Activated naive CD4-positive, alpha-beta T cell treated with anti-CD3 and anti-CD28 coated beads, Interleukin-2, amount 50 U/mL, for 24 hours (primary cell): Measurements from ENCODE around the gene ADGRD1.

Experiments
- H3K27ac Mint-ChIP-seq: one replicate; pipeline ENCODE4 v1.8.0; 2021; ENCODE audit warnings: mild to moderate bottlenecking, mixed read lengths
- H3K27me3 Mint-ChIP-seq: one replicate; pipeline ENCODE4 v1.8.0; 2021; ENCODE audit warnings: mixed read lengths
- H3K36me3 Mint-ChIP-seq: one replicate; pipeline ENCODE4 v1.8.0; 2021; ENCODE audit warnings: mixed read lengths
- H3K4me1 Mint-ChIP-seq: one replicate; pipeline ENCODE4 v1.8.0; 2021; ENCODE audit warnings: mixed read lengths
- H3K4me3 Mint-ChIP-seq: one replicate; pipeline ENCODE4 v1.8.0; 2021; ENCODE audit warnings: mild to moderate bottlenecking, mixed read lengths
- H3K9me3 Mint-ChIP-seq: one replicate; pipeline ENCODE4 v1.8.0; 2021; ENCODE audit warnings: mixed read lengths

Gene ADGRD1

DNA sequence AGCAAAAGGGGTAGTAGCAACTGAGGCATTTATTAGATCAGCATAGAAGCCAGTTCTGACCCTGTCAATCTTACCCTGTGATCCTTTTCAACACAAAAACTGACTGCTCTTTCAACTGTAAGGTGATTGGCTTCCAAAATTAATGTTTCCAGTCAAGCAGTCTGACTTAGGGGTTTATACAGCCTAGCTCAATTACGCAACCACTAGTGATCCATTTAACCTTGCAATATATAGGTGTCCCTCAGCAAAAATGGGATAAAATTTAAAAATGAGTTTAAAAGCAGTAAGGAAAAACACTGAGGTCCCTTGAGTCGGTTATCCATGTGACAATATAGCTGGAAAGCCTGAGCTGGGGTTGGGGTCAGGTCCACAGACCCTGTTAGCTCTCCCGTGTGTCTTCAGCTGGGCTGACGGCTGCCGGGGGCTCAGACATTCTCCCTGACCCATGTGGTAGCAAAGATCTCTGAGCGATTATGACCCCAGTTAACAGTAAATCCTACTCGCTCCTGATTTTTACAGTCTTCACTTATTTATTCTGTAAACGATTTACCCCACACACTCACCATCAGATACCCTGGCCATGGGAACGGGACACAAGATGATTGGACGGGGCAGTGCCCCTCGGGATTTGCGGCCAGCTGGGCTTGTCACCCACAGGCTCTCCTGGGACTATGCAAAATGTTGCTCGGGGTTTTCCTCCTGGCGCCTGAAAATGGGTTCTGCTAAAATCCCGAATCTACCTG is 16.6 kb downstream of the ADGRD1 start:
- H3K36me3 Mint-ChIP-seq = no peaks in the 10 kb centered on the region
- no peak overlapping the region for H3K4me3 Mint-ChIP-seq
- H3K27me3 Mint-ChIP-seq = peaks cover 2% of the 10 kb centered on the region
- H3K4me1 Mint-ChIP-seq = no peaks in the 10 kb centered on the region
- H3K27ac Mint-ChIP-seq = no peak overlapping the region
- no peaks in the 10 kb centered on the region for H3K9me3 Mint-ChIP-seq

DNA sequence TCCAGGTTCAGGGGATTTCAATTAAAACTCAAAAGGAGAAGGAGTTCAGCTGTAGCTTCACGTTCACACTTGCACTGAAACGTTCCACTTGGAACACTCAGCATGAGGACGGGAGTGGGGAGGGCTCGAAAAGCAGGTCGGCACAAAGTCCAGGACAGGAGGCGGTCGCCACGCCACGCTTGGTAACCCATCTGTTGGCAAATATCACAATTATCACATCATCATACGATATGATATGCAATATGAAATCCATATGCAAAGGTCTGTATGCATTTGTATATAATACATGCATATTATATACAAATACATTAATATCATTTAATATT is 17.2 kb downstream of the ADGRD1 start:
- no peaks in the 10 kb centered on the region for H3K9me3 Mint-ChIP-seq
- H3K36me3 Mint-ChIP-seq = no peaks in the 10 kb centered on the region
- H3K27ac Mint-ChIP-seq = no peak overlapping the region
- H3K4me1 Mint-ChIP-seq = no peaks in the 10 kb centered on the region
- H3K27me3 Mint-ChIP-seq = peaks cover 2% of the 10 kb centered on the region
- no peak overlapping the region for H3K4me3 Mint-ChIP-seq

DNA sequence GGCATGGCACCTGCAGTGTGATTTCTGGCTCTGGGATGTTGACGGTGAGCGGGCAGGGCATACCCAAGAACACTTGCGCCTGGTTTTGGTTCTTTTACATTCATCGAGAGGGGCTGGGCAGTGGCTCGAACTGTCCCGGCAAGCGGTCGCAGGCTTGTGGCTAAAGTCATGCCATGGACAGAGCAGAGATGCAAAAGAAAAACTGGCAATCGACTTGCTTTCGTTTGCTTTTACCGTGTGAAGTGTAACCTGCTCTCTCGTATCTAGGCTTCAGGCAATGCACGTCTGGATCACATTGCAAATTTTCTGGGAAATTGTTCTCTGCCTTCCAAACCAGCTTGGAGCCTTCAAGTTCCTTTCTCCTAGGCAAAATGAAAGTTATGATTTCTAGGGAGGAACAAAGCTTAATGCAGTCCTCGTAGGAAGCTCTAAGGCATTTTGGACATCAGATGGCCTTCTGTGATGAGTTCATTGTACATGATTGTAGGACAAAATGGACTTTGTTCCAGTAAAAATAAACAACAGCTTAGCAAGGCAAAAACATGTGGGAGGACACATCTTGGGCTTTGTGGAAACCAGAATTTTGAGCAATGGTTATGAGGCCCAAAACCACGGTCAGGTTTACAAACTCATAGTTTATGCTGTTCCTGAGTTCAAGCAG is 18.3 kb downstream of the ADGRD1 start:
- H3K9me3 Mint-ChIP-seq = no peaks in the 10 kb centered on the region
- H3K36me3 Mint-ChIP-seq = no peaks in the 10 kb centered on the region
- H3K27me3 Mint-ChIP-seq = peaks cover 2% of the 10 kb centered on the region
- no peak overlapping the region for H3K27ac Mint-ChIP-seq
- H3K4me1 Mint-ChIP-seq = no peaks in the 10 kb centered on the region
- H3K4me3 Mint-ChIP-seq = no peak overlapping the region

DNA sequence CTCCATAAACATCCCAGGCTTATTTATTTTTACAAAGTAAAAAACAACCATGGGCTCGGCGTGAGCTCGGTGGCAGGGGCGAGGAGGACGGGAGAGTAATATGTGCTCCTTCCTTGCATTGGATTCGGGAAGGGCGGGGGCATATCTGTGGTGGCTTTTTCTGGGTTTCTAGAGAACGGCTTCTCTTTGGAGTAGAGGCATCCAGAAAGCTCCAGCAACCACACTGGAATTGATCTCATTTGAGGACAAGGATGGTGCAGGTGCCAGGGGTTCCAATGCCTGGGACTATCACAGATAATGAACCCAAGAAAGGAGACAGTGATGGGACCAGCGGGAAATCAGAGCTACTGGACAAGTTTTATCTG is 18.9 kb downstream of the ADGRD1 start:
- Mint-ChIP-seq H3K9me3 (no peaks in the 10 kb centered on the region), H3K36me3 (no peaks in the 10 kb centered on the region), H3K27ac (no peak overlapping the region), H3K27me3 (peaks cover 2% of the 10 kb centered on the region), H3K4me3 (no peak overlapping the region), H3K4me1 (no peaks in the 10 kb centered on the region)

DNA sequence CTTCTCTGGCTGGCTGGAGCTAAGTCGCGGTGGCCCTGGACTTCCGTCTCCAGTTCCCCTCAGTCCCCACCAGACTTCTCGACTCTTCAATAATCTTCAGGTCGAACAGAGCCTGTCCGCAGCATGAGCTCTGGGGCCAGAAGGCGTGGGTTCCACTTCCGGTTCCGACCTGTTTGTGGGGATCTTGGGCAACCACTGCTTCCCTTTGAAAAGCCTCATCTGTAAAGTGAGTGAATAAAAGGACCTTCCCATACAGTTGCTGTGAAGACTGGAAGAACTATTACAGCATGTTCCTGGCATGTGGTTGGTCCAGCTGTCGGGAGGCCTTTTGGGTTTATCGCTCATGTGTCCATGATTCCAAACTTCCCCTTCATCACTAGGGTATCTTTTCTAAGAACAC is 19.4 kb downstream of the ADGRD1 start:
- H3K9me3 Mint-ChIP-seq = no peaks in the 10 kb centered on the region
- H3K4me3 Mint-ChIP-seq = no peak overlapping the region
- H3K36me3 Mint-ChIP-seq = no peaks in the 10 kb centered on the region
- no peak overlapping the region for H3K27ac Mint-ChIP-seq
- no peaks in the 10 kb centered on the region for H3K4me1 Mint-ChIP-seq
- H3K27me3 Mint-ChIP-seq = peaks cover 2% of the 10 kb centered on the region

DNA sequence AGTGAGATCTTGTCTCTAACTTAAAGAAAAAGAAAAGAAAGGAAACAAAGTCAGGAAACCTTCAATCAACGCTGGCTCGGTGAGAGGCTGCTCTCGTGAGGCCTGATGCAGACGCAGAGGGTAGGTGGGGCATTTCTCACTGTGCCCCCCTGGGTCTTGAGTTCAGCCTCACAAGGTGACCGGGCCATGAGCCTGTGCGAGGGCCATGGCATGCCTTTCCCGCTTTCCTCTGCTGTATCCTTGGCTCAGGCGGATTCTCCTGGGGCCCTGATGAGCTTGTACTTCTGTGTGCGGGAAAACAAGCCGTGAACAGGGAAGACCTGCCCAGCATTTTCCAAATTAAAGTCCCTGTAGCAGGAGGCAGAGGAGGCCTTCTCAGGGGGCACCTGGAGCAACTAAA is 20.2 kb downstream of the ADGRD1 start:
- Mint-ChIP-seq H3K36me3 (no peaks in the 10 kb centered on the region), H3K9me3 (no peaks in the 10 kb centered on the region), H3K27ac (no peak overlapping the region), H3K4me1 (no peaks in the 10 kb centered on the region), H3K27me3 (peaks cover 1% of the 10 kb centered on the region), H3K4me3 (no peak overlapping the region)

DNA sequence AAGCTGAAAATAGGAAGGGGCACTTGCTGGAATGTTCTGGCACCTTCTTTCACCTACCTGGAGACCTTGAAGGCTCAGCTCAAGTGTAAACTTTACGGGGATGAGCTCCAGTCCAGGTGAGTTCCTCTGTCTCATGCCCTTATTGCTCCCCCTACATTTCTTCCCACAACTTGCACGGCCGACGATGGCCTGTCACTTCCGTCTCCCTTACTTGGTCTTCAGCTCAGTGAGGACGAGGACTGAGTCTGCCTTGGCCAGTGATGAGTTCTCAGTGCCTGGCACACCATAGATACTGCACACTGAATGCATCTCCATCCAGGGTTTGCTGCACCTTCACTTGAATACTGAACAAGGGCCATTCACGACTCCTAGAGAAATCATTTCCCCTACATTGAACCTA is 21.4 kb downstream of the ADGRD1 start:
- H3K9me3 Mint-ChIP-seq = no peaks in the 10 kb centered on the region
- H3K27ac Mint-ChIP-seq = peak overlapping the region; percentile 1
- no peak overlapping the region for H3K4me3 Mint-ChIP-seq
- H3K36me3 Mint-ChIP-seq = no peaks in the 10 kb centered on the region
- no peaks in the 10 kb centered on the region for H3K4me1 Mint-ChIP-seq
- no peaks in the 10 kb centered on the region for H3K27me3 Mint-ChIP-seq

DNA sequence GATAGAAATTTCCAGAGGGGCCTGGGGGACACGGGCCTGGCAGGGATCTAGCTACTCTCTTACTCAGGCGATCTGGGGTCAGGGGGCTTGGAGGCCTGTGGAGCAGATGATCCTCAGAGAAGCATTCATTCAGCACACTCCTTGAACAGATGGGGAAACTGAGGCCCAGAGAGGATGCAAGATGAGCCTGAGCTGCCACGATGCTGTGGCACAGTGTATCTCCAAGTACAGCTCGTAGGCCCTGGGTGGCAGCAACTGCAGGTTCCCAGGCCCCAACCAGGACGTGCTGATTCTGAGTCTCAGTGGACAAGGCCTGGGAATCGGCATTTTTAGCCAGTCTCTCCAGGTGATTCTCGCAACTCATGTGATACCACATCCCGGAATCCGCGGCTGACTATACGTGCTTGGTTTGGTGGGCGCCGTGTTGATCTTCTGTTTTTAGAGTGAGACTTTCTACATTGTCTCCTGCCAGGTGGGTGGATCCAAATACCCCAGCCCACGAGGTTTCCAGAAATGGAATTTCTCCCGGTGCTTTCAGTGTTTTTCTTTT is 22.5 kb downstream of the ADGRD1 start:
- no peaks in the 10 kb centered on the region for H3K4me1 Mint-ChIP-seq
- H3K27ac Mint-ChIP-seq = no peak overlapping the region
- no peaks in the 10 kb centered on the region for H3K36me3 Mint-ChIP-seq
- H3K27me3 Mint-ChIP-seq = no peaks in the 10 kb centered on the region
- no peak overlapping the region for H3K4me3 Mint-ChIP-seq
- H3K9me3 Mint-ChIP-seq = no peaks in the 10 kb centered on the region

- H3K9me3 Mint-ChIP-seq = no peaks in the 10 kb centered on the region
- H3K4me3 Mint-ChIP-seq = no peak overlapping the region
- H3K27me3 Mint-ChIP-seq = peaks cover under 1% of the 10 kb centered on the region
- no peaks in the 10 kb centered on the region for H3K4me1 Mint-ChIP-seq
- no peaks in the 10 kb centered on the region for H3K36me3 Mint-ChIP-seq
- no peak overlapping the region for H3K27ac Mint-ChIP-seq
These were observed 23.5 kb downstream of the ADGRD1 start for GRCh38 chr12:130977046-130977742.

- Mint-ChIP-seq H3K9me3 (no peaks in the 10 kb centered on the region), H3K4me1 (no peaks in the 10 kb centered on the region), H3K4me3 (no peak overlapping the region), H3K27me3 (peaks cover 3% of the 10 kb centered on the region), H3K36me3 (no peaks in the 10 kb centered on the region), H3K27ac (no peak overlapping the region)
These were observed 24.0 kb downstream of the ADGRD1 start for GRCh38 chr12:130977743-130978095.

DNA sequence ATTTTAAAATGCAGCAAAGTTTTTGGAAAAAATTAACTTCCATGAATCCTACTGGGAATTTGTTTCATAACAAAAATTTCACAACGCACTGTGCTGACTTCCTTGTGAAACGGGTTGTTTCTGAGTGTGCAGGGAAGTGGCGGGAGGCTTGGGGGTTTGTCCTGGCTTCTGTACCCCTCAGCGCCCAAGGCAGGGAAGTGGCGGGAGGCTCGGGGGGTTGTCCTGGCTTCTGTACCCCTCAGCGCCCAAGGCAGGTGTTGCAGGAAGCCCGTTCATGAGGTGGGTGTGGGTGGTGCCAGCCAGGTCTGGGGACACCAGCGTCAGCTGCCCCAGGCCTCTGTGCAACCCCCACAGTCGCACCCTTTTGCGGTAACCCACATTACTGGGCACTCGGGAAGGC is 25.1 kb downstream of the ADGRD1 start:
- Mint-ChIP-seq H3K4me1 (no peaks in the 10 kb centered on the region), H3K36me3 (no peaks in the 10 kb centered on the region), H3K9me3 (no peaks in the 10 kb centered on the region), H3K27me3 (peaks cover 3% of the 10 kb centered on the region), H3K27ac (no peak overlapping the region), H3K4me3 (no peak overlapping the region)

GRCh38 chr12:130981074-130981742 is 27.5 kb downstream of the ADGRD1 start:
- H3K27ac Mint-ChIP-seq = no peak overlapping the region
- H3K4me1 Mint-ChIP-seq = no peaks in the 10 kb centered on the region
- no peak overlapping the region for H3K4me3 Mint-ChIP-seq
- H3K36me3 Mint-ChIP-seq = no peaks in the 10 kb centered on the region
- no peaks in the 10 kb centered on the region for H3K9me3 Mint-ChIP-seq
- peaks cover 3% of the 10 kb centered on the region for H3K27me3 Mint-ChIP-seq

- H3K27ac Mint-ChIP-seq = no peak overlapping the region
- H3K9me3 Mint-ChIP-seq = no peaks in the 10 kb centered on the region
- H3K36me3 Mint-ChIP-seq = no peaks in the 10 kb centered on the region
- H3K27me3 Mint-ChIP-seq = peaks cover 3% of the 10 kb centered on the region
- no peak overlapping the region for H3K4me3 Mint-ChIP-seq
- no peaks in the 10 kb centered on the region for H3K4me1 Mint-ChIP-seq
These were observed 28.2 kb downstream of the ADGRD1 start for GRCh38 chr12:130981911-130982310.

GRCh38 chr12:130982565-130983225 is 29.0 kb downstream of the ADGRD1 start:
- Mint-ChIP-seq H3K4me3 (no peak overlapping the region), H3K27me3 (peaks cover 5% of the 10 kb centered on the region), H3K9me3 (no peaks in the 10 kb centered on the region), H3K4me1 (no peaks in the 10 kb centered on the region), H3K27ac (no peak overlapping the region), H3K36me3 (no peaks in the 10 kb centered on the region)

GRCh38 chr12:130983328-130984017 is 29.8 kb downstream of the ADGRD1 start:
- Mint-ChIP-seq H3K36me3 (no peaks in the 10 kb centered on the region), H3K4me3 (no peak overlapping the region), H3K27ac (no peak overlapping the region), H3K4me1 (no peaks in the 10 kb centered on the region), H3K27me3 (peaks cover 5% of the 10 kb centered on the region), H3K9me3 (no peaks in the 10 kb centered on the region)
